Measurements from ENCODE around the gene RAP2A. TPM values are rescaled to one million over a fixed set of nuclear protein-coding genes. Genes with fewer than 3 reads are reported as not detected.
A peak's percentile ranks its signal among the peaks of the same experiment; 100 is the strongest.

Gene RAP2A
- total RNA-seq, 2 experiments from 2014 or later: 9.2 to 15.4 TPM

- ChIA-PET CTCF (ENCODE audit: unreplicated experiment) (no interaction called here), POLR2A (no interaction called here)
- H2AFZ ChIP-seq (ENCODE audit: low read length): no peak overlapping the region
- H3K9me2 ChIP-seq (ENCODE audit: insufficient read depth, low read length): no peaks in the 10 kb centered on the region
- intact Hi-C loops (cut with micrococcal nuclease; ENCODE audit: unreplicated experiment): loop anchor here (10.0 kb wide), 2 partner anchors 525 to 1145 kb away; partner anchors contain the start of genes IPO5 and STK24
- no TSS peak for BruUV-seq (replicated peaks)
- H3K36me3 ChIP-seq (ENCODE audit: insufficient read depth, low read length): no peaks in the 10 kb centered on the region
- DNase-seq (ENCODE audit: low spot score): no peak
- peaks cover 10% of the 10 kb centered on the region for H3K4me1 ChIP-seq (ENCODE audit: insufficient read depth, low read length, poor library complexity, severe bottlenecking)
- H3K27ac ChIP-seq (ENCODE audit: low read depth, low read length, poor library complexity, severe bottlenecking): no peak overlapping the region
- H3K4me3 ChIP-seq (ENCODE audit: low read depth, low read length, poor library complexity, severe bottlenecking): no peak overlapping the region
- H3K4me2 ChIP-seq (ENCODE audit: low read length): 0 out of 2 replicates have a peak overlapping the region, but pooled peaks have one; percentile 20
- H4K20me1 ChIP-seq (ENCODE audit: insufficient read depth, low read length): no peaks in the 10 kb centered on the region
- H3K9me3 ChIP-seq (ENCODE audit: low read length): no peaks in the 10 kb centered on the region
- H3K79me2 ChIP-seq (ENCODE audit: insufficient read depth, low read depth, low read length): peaks cover 8% of the 10 kb centered on the region; the same call in 1 of the 2 replicates
- TF ChIP-seq EZH2phosphoT487 (IDR thresholded peaks at IDR 0.05; ENCODE audit: borderline replicate concordance, low read depth, low read length) (no peak), CTCF (conservative IDR thresholded peaks at IDR 0.05; ENCODE audit: low read length) (no peak)
Measured at GRCh38 chr13:97429681-97430081, 4.3 kb upstream of the RAP2A start.

- TF ChIP-seq CTCF (conservative IDR thresholded peaks at IDR 0.05; ENCODE audit: low read length): no peak
- no peak for TF ChIP-seq EZH2phosphoT487 (IDR thresholded peaks at IDR 0.05; ENCODE audit: borderline replicate concordance, low read depth, low read length)
- ChIA-PET CTCF (ENCODE audit: unreplicated experiment) (no interaction called here), POLR2A (no interaction called here)
- Histone ChIP-seq H4K20me1 (ENCODE audit: insufficient read depth, low read length) (no peaks in the 10 kb centered on the region), H3K27ac (ENCODE audit: low read depth, low read length, poor library complexity, severe bottlenecking) (no peak overlapping the region), H3K9me3 (ENCODE audit: low read length) (no peaks in the 10 kb centered on the region), H3K9me2 (ENCODE audit: insufficient read depth, low read length) (no peaks in the 10 kb centered on the region), H3K4me1 (ENCODE audit: insufficient read depth, low read length, poor library complexity, severe bottlenecking) (peaks cover 10% of the 10 kb centered on the region), H3K79me2 (ENCODE audit: insufficient read depth, low read depth, low read length) (peaks cover 14% of the 10 kb centered on the region; the same call in 1 of the 2 replicates), H3K4me2 (ENCODE audit: low read length) (peak overlapping the region; percentile 20; the same call in 1 of the 2 replicates), H3K36me3 (ENCODE audit: insufficient read depth, low read length) (no peaks in the 10 kb centered on the region), H2AFZ (ENCODE audit: low read length) (no peak overlapping the region), H3K4me3 (ENCODE audit: low read depth, low read length, poor library complexity, severe bottlenecking) (no peak overlapping the region)
- no TSS peak for BruUV-seq (replicated peaks)
- no peak for DNase-seq (ENCODE audit: low spot score)
- intact Hi-C loops (cut with micrococcal nuclease; ENCODE audit: unreplicated experiment): loop anchor here (10.0 kb wide), 2 partner anchors 525 to 1145 kb away; partner anchors contain the start of genes IPO5 and STK24
Measured at GRCh38 chr13:97430296-97430695, 3.7 kb upstream of the RAP2A start.

GRCh38 chr13:97431171-97431764, 2.7 kb upstream of the RAP2A start:
- Histone ChIP-seq H3K36me3 (ENCODE audit: insufficient read depth, low read length) (no peaks in the 10 kb centered on the region), H3K9me2 (ENCODE audit: insufficient read depth, low read length) (no peaks in the 10 kb centered on the region), H3K27ac (ENCODE audit: low read depth, low read length, poor library complexity, severe bottlenecking) (no peak overlapping the region), H3K4me3 (ENCODE audit: low read depth, low read length, poor library complexity, severe bottlenecking) (peak overlapping the region; percentile 85), H3K4me2 (ENCODE audit: low read length) (peak overlapping the region; percentile 95), H3K79me2 (ENCODE audit: insufficient read depth, low read depth, low read length) (peaks cover 22% of the 10 kb centered on the region; the same call in 1 of the 2 replicates), H4K20me1 (ENCODE audit: insufficient read depth, low read length) (no peaks in the 10 kb centered on the region), H3K9me3 (ENCODE audit: low read length) (no peaks in the 10 kb centered on the region), H2AFZ (ENCODE audit: low read length) (no peak overlapping the region), H3K4me1 (ENCODE audit: insufficient read depth, low read length, poor library complexity, severe bottlenecking) (peaks cover 18% of the 10 kb centered on the region)
- BruUV-seq (replicated peaks): no TSS peak
- POLR2A ChIA-PET: interaction anchor here (1.1 to 1.2 kb wide), 2 partner anchors 18 to 208 kb away, joined by 3 to 4 read pairs; no protein-coding TSS in a partner anchor
- intact Hi-C loops (cut with micrococcal nuclease; ENCODE audit: unreplicated experiment): loop anchor here (10.0 kb wide), 2 partner anchors 524 to 1144 kb away; partner anchors contain the start of genes IPO5 and STK24
- no peak for DNase-seq (ENCODE audit: low spot score)
- CTCF ChIA-PET (ENCODE audit: unreplicated experiment): interaction anchor here (0.9 kb wide), 1 partner anchor 322 kb away, joined by 3 read pairs; no protein-coding TSS in a partner anchor
- no peak for TF ChIP-seq CTCF (conservative IDR thresholded peaks at IDR 0.05; ENCODE audit: low read length)
- TF ChIP-seq EZH2phosphoT487 (IDR thresholded peaks at IDR 0.05; ENCODE audit: borderline replicate concordance, low read depth, low read length): no peak

All from OCI-LY7 (cell line).